T follicular helper cell (primary cell): Measurements from ENCODE around the gene ATP5ME.
"Not testable (repeated sequence)": the region's sequence is repeated elsewhere in the genome, so short reads cannot be mapped to it uniquely, and the experiment has no call there.

ENCODE experiments used
- DNase-seq: peaks from one replicate; pipeline ENCODE4 v3.0.0-alpha.2; 2020; ENCODE audit warnings: low read depth
- total RNA-seq, 2 experiments: gene quantifications; one replicate each; lab custom pipeline; 2026; lab: John Stamatoyannopoulos, UW

ATP5ME gene
- total RNA-seq: 40.9 to 47.7 reads per million in 2 experiments

DNA sequence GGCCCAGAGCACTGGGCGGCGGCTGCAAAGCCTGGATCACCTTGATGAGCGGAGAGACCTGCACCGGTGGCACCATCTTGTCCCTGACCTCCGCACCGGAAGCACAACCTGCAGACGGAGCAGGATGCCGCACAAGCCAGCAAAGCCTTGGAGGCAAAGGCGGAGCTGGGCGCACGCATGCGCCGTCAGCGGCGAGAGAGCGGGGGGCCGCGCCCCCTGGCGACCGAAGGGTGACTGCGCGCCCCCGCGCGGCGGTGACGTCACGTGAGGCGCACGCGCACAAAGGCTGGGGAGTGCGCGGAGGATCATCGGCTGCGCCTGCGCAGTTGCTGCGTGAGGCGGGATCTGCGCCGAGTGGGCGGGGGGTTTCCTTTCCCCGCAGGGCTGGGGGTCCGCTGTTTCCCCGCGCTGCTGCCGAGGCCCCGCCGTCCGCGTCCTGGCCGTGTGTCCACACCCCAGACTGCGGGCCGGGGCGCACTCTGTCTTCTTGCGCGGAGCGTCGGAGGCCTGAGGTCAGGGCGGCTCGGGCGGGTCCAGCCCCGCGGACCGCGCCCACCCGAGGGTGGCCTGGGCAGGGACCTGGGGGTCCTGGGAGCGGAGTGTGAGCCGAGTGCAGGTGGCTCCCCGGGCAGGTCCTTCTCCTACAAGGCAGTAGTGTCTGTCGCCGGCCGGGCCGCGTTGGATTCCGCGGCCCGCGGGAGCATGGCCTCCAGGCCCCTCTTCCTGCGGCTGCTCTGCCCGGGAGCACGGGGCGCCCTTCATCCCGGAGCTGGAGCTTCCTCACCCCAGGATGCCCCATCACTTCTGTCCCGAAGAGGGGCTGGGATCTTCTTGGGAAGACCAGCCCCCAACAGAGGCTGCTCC, at the start of gene ATP5ME, which contains the start of gene MYL5:
TSS of gene ATP5ME (minus strand) at position 105 of the 864 bp plus-strand sequence. CDS start at position 76, 29 bp downstream.
TSS of gene MYL5 (plus strand) at position 371 of the 864 bp plus-strand sequence. CDS start 3,485 bp downstream, outside the sequence.
- DNase-seq: peak; percentile 97

DNA sequence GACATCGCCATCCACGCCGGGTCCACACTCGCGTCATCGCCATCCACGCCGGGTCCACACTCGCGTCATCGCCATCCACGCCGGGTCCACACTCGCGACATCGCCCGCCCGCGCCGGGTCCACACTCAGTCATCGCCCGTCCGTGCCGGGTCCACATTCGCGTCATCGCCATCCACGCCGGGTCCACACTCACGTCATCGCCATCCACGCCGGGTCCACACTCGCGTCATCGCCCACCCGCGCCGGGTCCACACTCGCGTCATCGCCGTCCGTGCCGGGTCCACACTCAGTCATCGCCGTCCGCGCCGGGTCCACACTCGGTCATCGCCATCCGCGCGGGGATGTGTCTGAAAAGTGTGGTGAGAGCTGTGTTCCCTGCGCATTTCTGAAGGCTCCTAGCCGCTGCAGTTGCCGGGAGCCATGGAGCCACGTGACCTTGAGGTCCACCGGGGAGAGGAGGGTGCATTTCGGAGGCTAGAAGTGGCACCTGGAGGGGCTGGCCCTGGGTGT, 48.8 kb upstream of the ATP5ME start:
- no peak for DNase-seq

DNA sequence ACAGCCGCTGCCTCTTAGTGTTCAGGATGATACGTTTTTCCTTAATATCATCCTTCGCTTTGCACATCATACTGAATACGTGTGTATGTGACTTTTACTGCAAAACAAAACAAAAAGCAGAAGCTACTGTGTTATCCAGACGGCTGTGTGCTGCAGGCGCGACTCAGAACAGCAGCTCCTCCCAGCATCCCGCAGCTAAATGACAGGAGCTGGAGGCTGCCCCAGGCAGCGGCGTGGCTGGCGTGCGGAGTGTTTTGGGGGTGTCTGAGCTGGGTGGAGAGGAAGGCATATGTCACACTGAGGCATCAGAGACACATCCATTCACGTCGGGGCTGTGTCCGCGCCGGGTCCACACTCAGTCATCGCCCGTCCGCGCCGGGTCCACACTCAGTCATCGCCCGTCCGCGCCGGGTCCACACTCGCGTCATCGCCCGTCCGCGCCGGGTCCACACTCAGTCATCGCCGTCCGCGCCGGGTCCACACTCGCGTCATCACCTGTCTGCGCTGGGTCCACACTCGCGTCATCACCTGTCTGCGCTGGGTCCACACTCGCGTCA, 48.2 kb upstream of the ATP5ME start:
- no peak for DNase-seq

GRCh38 chr4:721261-722168, 47.4 kb upstream of the ATP5ME start:
- DNase-seq: no peak

- DNase-seq: no peak
Measured at GRCh38 chr4:720111-720860, 46.2 kb upstream of the ATP5ME start.

DNA sequence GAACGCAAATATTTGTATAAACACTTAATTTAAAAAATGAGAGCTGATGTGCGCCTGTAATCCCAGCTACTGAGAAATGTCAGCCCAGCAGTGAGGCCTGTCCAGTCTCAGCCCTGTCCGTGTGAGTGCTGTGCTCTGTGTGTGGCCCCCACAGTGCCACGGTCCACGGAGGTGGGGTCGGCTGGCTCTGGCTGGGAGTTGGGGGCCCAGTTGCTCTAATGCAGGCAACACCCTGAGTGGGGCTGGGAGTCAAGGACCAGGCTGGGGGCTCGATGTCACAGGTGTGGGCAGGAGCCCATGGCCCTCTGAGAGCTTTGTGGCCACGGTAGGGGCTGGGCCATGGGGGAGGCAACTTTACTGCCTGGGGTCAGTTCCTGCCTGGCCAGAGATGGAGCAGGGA, 44.4 kb upstream of the ATP5ME start:
- DNase-seq: no peak

DNA sequence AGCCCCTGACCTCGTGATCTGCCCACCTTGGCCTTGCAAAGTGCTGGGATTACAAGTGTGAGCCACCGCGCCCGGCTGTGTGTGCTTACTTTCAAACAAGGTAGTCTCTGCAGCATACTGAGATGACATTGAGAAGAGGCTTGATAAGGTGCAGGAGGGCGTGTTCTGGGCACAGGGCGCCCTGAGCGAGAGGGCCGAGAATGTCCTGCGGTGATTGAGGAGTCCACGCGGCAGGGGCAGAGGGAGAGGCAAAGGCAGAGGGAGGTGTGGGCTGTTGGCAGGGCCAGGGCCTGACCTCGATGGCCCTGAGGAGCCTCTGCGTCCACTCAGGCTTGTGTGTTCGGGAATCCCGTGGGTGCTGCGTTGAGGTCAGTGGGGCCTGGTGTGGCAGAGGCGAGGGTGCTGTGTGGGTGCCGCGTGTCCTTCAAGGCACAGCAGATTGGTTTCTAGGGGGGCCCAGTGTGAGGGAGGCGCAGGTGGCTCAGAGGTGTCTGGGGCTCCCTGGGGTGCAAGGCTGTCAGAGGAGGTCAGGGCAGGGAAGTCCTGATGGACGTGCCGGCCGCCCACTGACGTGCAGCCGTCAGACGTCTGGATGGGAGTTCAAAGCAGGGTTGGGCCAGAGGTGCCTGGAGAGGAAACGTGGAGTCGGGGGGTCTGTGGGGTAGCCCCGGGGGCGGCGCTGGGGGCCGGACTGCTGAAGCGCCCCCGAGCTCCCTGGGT, 43.7 kb upstream of the ATP5ME start:
- no peak for DNase-seq

DNA sequence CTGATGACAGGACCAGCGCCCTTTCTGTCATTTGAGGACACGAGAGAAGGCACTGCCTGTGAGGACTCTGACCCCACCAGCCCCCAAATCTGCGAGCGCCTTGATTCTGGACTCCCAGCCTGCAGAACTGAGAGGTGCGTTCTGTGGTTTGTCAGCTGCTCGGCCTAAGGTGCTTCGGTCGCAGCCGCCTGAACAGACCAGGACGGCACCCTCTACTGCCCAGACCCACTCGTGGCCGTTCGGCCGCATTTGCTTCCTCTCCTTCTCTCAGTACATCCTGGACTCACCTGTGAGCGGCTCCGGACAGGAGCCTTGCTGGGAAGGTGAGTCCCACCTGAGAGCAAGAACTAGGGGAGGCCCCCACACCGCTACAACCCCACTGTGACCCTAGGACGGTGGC, 40.0 kb upstream of the ATP5ME start:
- no peak for DNase-seq

DNA sequence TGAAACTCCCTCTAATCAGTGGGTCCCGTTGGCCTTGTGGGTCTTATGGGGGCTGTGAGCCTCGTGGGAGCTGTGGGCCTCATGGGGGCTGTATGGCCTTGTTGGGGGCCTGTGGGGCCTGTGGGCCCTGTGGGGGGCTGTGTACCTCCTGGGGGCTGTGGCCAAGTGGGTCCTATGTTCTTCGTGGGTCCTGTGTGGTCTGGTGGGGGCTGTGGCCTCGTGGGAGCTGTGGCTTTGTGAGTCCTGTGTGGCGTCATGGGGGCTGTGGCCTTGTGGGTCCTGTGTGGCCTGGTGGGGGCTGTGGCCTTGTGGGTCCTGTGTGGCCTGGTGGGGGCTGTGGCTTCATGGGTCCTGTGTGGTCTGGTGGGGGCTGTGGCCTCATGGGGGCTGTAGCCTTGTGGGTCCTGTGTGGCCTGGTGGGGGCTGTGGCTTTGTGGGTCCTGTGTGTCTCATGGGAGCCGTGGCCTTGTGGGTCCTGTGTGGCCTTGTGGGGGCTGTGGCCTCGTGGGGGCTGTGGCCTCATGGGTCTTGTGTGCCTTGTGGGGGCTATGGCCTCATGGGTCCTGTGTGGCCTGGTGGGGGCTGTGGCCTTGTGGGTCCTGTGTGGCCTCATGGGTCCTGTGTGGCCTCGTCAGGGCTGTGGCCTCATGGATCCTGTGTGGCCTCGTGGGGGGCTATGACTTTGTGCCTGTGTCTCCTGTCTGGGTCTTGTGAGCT, 39.0 kb upstream of the ATP5ME start:
- no peak for DNase-seq

DNA sequence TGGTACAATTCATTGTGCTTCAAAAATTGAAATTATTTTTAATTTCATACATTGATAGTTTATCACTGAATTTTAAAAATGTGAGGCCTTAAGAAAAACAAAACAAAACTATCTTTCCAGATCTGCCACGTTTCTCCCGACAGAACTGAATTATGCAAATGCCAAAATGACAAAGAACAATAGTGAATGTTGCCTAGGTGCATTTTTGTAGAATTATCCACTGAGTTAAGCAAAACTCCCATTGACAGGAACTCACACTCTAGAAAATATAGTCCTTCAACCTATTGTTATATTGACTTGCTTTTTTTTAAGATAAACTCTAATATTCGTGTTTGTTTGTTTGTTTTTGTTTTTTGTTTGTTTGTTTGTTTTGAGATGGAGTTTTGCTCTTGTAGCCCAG, 38.0 kb upstream of the ATP5ME start:
- DNase-seq: no peak

DNA sequence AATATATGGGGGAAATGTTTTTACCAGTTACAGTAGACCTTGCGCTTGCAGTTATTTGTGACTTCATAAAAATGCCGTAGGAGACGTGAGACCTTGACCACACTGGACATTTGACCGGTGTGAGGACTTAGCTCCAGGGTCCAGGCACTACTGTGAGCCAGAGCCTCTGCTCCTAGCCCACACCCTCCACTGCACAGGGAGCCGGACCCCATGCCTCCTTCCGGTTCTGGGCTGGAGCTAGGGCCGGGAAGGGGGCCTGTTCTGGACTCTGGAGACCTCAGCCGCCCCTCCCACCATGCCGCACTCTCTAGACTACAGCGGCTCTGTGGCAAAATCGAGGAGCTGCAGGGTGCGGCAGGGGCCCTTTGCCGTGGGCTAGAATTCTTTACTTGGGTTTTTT, 36.8 kb upstream of the ATP5ME start:
- DNase-seq: no peak

DNA sequence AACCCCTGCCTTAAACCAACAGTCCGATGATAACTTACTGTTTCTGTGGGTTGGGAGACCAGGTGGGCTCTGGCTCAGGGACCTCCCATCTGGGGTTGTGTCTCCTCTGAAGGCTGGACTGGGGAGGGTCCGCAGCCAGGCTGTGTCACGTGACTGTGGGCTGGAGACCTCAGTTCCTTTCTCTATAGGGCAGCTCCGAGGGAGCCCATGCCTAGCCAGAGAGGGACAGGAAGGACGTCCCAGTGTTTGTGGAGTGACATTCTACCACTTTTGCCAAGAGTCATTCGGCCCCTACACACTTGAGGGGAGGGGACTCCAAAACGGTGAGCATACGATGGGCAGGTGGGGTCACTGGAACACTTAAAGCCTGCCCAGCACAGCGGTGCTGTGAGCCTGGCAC, 36.0 kb upstream of the ATP5ME start:
- DNase-seq: no peak

- no peak for DNase-seq
Measured at GRCh38 chr4:709348-709747, 35.3 kb upstream of the ATP5ME start.

DNA sequence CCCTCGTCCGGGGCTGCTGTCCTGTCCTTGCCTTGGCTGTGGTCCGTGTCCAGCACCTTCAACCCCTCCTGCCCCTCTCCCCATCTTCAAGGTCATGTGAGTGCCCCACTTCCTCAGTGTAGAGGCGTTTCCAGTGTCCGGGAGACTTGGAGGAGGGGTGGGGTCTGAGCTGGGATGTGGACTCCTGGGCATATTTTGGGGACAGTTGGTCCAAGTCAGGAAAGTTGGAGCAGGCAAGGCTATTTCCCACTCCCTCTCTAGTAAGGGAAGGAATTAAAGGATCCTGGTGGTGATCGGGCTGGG, 34.5 kb upstream of the ATP5ME start:
- no peak for DNase-seq

DNA sequence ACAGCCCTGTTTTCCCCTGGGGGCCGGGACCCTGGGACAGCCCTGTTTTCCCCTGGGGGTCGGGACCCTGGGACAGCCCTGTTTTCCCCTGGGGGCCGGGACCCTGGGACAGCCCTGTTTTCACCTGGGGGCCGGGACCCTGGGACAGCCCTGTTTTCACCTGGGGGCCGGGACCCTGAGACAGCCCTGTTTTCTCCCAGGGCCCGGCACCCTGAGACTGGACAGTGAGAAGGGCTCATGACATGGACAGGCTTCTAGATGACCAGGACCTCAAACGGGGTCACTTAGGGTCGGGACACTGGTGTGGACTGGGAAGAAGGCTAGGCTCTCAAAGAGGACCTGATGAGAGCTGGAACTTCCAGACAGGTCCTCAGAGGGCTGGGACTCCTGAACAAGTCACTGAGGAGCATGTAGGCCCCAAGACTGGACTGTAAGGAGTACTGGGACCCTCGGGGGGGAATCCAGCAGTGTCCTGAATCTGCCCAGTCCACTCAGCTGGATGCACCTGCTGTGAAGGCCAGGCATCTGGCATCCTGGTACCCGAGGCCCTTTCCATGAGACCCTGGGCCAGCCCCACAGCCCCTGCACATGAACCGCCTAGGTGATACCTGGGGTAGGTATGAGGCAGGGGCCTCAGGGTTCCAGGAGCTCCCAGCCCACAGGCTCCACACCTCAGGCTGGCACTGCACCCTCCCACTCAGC, 34.0 kb upstream of the ATP5ME start:
- no peak for DNase-seq

DNA sequence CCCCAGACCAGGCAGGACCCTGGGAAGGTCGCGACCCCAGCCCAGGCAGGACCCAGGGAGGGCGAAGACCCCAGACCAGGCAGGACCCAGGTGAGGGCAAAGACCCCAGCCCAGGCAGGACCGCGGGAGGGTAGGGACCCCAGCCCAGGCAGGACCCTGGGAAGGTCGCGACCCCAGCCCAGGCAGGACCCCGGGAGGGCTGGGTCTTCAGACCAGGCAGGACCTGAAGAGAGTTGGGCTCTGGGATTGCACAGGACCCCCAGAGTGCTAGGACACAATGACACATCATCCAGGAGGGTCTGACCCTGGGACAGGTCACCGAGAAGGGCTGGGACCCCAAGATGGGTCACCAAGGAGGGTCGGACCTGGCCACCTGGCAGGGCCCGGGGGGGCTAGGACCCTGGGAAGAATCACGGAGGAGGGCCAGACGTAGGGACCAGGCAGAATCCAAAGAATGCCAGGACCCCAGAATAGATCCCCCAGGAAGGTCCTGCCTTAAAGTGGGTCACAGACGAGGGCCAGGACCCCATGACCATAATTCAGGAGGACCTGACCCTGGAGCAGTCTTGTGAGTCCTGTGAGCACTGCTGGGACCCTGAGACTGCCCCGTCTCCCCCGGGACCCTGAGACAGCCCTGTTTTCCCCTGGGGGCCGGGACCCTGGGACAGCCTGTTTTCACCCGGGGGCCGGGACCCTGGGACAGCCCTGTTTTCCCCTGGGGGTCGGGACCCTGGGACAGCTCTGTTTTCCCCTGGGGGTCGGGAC, 32.9 kb upstream of the ATP5ME start:
- no peak for DNase-seq

DNA sequence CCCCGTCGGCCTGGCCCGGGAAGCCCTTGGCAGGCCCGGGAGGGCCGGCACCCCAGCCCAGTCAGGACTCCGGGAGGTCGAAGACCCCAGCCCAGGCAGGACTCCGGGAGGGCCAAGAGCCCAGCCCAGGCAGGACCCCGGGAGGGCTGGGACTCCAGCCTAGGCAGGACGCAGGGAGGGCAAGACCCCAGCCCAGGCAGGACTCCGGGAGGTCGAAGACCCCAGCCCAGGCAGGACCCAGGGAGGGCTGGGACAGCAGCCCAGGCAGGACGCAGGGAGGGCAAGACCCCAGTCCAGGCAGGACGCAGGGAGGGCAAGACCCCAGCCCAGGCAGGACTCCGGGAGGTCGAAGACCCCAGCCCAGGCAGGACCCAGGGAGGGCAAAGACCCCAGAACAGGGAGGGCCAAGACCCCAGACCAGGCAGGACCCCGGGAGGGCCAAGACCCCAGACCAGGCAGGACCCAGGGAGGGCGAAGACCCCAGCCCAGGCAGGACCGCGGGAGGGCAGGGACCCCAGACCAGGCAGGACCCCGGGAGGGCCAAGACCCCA, 32.1 kb upstream of the ATP5ME start:
- DNase-seq: not testable (repeated sequence)

GRCh38 chr4:705278-706082, 31.4 kb upstream of the ATP5ME start, which contains the start of gene PCGF3:
TSS of gene PCGF3 (plus strand) at chr4:705832. CDS start at chr4:733681, 27,849 bp downstream.
- peak; percentile 94 for DNase-seq
